GM10847 (cell line): ENCODE measurements around the gene SYNC.

Experiments used
- POLR2A ChIP-seq: IDR thresholded peaks from 2 replicates; pipeline ENCODE4 v1.6.1; 2011; ENCODE audit not compliant: insufficient read length; ENCODE audit errors: extremely low read depth

SYNC gene

DNA sequence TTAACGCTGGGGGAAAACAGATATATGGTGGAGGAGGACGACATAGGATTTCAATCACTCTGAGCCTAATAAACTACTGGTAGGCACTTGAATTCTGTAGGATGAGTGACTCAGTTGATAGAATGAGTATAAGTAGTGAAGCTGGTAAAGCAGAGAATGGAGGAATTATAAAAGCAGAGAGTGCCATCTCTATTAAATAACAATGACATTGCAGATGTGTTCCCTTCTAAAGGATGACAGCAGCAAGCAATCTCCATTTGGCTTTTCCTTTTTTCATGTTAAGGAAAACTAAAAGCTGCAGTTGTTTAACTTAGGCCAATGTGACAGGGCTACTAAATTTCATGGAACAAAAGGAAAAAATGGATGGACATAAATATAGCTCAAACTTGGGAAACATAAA lies 69.7 kb downstream of the SYNC start:
- TF ChIP-seq POLR2A, result no peak
